ENCODE results near the gene FAR2. TPM values are rescaled to one million over a fixed set of nuclear protein-coding genes. Genes with fewer than 3 reads are reported as not detected.

Gene FAR2
- total and polyA plus RNA-seq, 2 of the 13 experiments (the other 11 are each of a cell fraction or from before 2014, with no cell fraction given): not detected

GRCh38 chr12:29145372-29146170, 3.5 kb upstream of the FAR2 start:
- in situ Hi-C loops (cut with HindIII; ENCODE audit: extremely low pct_ligation_motif_present, low pct_unique_long_range_greater_than_20kb) (no loop called here), intact Hi-C loops (cut with micrococcal nuclease; ENCODE audit: unreplicated experiment) (no loop called here)
- POLR2A ChIA-PET: no interaction called here
- Histone ChIP-seq H3K36me3 (replicated peaks in 1 of 2; ENCODE audit: control insufficient read depth in 1 of 2, insufficient read depth in 2 of 2, low read length in 2 of 2) (no peaks in the 10 kb centered on the region), H3K79me2 (ENCODE audit: insufficient read depth, low read length) (no peaks in the 10 kb centered on the region), H3K27me3 (ENCODE audit: control insufficient read depth in 1 of 2, insufficient read depth in 2 of 2, low read length in 2 of 2) (peaks cover 0 to 14% of the 10 kb centered on the region in 2 experiments; a peak in 4 of 5 replicates), H4K20me1 (ENCODE audit: insufficient read depth, low read length) (no peaks in the 10 kb centered on the region), H3K9ac (ENCODE audit: insufficient read depth, low read depth, low read length) (no peak overlapping the region), H3K27ac (ENCODE audit: extremely low read length, insufficient read depth, low read length) (no peak overlapping the region), H3K4me2 (ENCODE audit: low read depth, low read length) (no peak overlapping the region), H3K9me3 (ENCODE audit: low read length) (no peaks in the 10 kb centered on the region), H2AFZ (ENCODE audit: low read length) (no peak overlapping the region), H3K4me3 (replicated peaks in 1 of 3; ENCODE audit: insufficient read depth in 1 of 3, low read depth in 2 of 3, low read length in 3 of 3) (no peak overlapping the region), H3K4me1 (ENCODE audit: insufficient read depth, low read length) (no peaks in the 10 kb centered on the region)
- no TSS peak for BruUV-seq (replicated peaks)
- no peak for FAIRE-seq
- ATAC-seq: no peak
- WGBS (ENCODE audit: low lambda C conversion rate): 39% methylated on average over 10 of the region's 14 CpGs
- CTCF ChIA-PET (ENCODE audit: low intra/inter-chr PET ratio, low total read pairs): no interaction called here
- DNase-seq (ENCODE audit: low spot score): no peak
- TF ChIP-seq, protein P1, sequence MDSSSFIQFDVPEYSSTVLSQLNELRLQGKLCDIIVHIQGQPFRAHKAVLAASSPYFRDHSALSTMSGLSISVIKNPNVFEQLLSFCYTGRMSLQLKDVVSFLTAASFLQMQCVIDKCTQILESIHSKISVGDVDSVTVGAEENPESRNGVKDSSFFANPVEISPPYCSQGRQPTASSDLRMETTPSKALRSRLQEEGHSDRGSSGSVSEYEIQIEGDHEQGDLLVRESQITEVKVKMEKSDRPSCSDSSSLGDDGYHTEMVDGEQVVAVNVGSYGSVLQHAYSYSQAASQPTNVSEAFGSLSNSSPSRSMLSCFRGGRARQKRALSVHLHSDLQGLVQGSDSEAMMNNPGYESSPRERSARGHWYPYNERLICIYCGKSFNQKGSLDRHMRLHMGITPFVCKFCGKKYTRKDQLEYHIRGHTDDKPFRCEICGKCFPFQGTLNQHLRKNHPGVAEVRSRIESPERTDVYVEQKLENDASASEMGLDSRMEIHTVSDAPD (CRISPR knock-in tag; IDR thresholded peaks at IDR 0.05): no peak
- TF ChIP-seq ONECUT2 (CRISPR knock-in tag; IDR thresholded peaks at IDR 0.05) (no peak), CENPBD1 (CRISPR knock-in tag; IDR thresholded peaks at IDR 0.05; ENCODE audit: borderline replicate concordance, low read depth) (no peak), IRX3 (CRISPR knock-in tag; IDR thresholded peaks at IDR 0.05; ENCODE audit: borderline replicate concordance, low read depth) (no peak), HOXD1 (CRISPR knock-in tag; IDR thresholded peaks at IDR 0.05) (no peak), LBX2 (CRISPR knock-in tag; IDR thresholded peaks at IDR 0.05; ENCODE audit: borderline replicate concordance) (no peak), ARHGAP35 (CRISPR knock-in tag; IDR thresholded peaks at IDR 0.05; ENCODE audit: borderline replicate concordance) (no peak), ZNF597 (CRISPR knock-in tag; IDR thresholded peaks at IDR 0.05) (no peak)
- TF ChIP-seq, protein P2, sequence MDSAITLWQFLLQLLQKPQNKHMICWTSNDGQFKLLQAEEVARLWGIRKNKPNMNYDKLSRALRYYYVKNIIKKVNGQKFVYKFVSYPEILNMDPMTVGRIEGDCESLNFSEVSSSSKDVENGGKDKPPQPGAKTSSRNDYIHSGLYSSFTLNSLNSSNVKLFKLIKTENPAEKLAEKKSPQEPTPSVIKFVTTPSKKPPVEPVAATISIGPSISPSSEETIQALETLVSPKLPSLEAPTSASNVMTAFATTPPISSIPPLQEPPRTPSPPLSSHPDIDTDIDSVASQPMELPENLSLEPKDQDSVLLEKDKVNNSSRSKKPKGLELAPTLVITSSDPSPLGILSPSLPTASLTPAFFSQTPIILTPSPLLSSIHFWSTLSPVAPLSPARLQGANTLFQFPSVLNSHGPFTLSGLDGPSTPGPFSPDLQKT (CRISPR knock-in tag; IDR thresholded peaks at IDR 0.05; ENCODE audit: borderline replicate concordance): no peak
- TF ChIP-seq, protein P3, sequence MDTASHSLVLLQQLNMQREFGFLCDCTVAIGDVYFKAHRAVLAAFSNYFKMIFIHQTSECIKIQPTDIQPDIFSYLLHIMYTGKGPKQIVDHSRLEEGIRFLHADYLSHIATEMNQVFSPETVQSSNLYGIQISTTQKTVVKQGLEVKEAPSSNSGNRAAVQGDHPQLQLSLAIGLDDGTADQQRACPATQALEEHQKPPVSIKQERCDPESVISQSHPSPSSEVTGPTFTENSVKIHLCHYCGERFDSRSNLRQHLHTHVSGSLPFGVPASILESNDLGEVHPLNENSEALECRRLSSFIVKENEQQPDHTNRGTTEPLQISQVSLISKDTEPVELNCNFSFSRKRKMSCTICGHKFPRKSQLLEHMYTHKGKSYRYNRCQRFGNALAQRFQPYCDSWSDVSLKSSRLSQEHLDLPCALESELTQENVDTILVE (CRISPR knock-in tag; IDR thresholded peaks at IDR 0.05): no peak
- TF ChIP-seq, protein P4, sequence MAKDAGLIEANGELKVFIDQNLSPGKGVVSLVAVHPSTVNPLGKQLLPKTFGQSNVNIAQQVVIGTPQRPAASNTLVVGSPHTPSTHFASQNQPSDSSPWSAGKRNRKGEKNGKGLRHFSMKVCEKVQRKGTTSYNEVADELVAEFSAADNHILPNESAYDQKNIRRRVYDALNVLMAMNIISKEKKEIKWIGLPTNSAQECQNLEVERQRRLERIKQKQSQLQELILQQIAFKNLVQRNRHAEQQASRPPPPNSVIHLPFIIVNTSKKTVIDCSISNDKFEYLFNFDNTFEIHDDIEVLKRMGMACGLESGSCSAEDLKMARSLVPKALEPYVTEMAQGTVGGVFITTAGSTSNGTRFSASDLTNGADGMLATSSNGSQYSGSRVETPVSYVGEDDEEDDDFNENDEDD (CRISPR knock-in tag; IDR thresholded peaks at IDR 0.05; ENCODE audit: borderline replicate concordance): no peak
